GM10248 (cell line): ENCODE measurements around the gene SHBG.

ENCODE experiments used
- CTCF ChIA-PET: fragments of 300-600 bp; sonication (Branson Sonifier 250); formaldehyde crosslinking; extraction: SDS; loops from one replicate; lab custom pipeline; 2021; ENCODE audit warnings: antibody characterized with exemption; lab: Yijun Ruan, JAX
- POLR2A ChIA-PET: fragments of 350-650 bp; sonication (Branson Sonifier 250); formaldehyde crosslinking; extraction: SDS; loops from one replicate; lab custom pipeline; 2020; ENCODE audit warnings: antibody characterized with exemption; lab: Yijun Ruan, JAX
- DNase-seq: peaks from one replicate; pipeline ENCODE4 v3.0.0; 2012; ENCODE audit errors: extremely low spot score
- CTCF ChIP-seq: IDR thresholded peaks from 2 replicates; pipeline ENCODE4 v1.5.1; 2012; ENCODE audit warnings: mild to moderate bottlenecking, low read depth; ENCODE audit errors: extremely low read depth, missing control alignments, control extremely low read depth

The SHBG gene

GRCh38 chr17:7651665-7652387 is 21.9 kb downstream of the SHBG start:
- POLR2A ChIA-PET, result interaction anchor here (0.5 to 1.4 kb wide), 5 partner anchors 9 to 35 kb away, joined by 3 to 12 read pairs (median 3); partner anchors contain the start of gene TP53
- DNase-seq, result no peak
- TF ChIP-seq CTCF, result no peak
- CTCF ChIA-PET, result interaction anchor here (1.3 to 3.0 kb wide), 3 partner anchors 19 to 36 kb away, joined by 4 to 25 read pairs (median 19); partner anchors contain the start of genes TP53 and WRAP53

GRCh38 chr17:7652388-7653356 is 22.7 kb downstream of the SHBG start:
- POLR2A ChIA-PET, result interaction anchor here (0.5 to 0.9 kb wide), 2 partner anchors 8 to 35 kb away, joined by 3 to 5 read pairs; partner anchors contain the start of gene TP53

GRCh38 chr17:7654832-7655540 is 25.1 kb downstream of the SHBG start:
- no peak for DNase-seq
- CTCF ChIA-PET, result interaction anchor here (1.4 to 2.4 kb wide), 3 partner anchors 18 to 34 kb away, joined by 5 to 10 read pairs (median 5); partner anchors contain the start of gene WRAP53
- no peak for TF ChIP-seq CTCF
- POLR2A ChIA-PET, result interaction anchor here (0.6 to 1.1 kb wide), 3 partner anchors 25 to 517 kb away, joined by 3 to 6 read pairs (median 4); no protein-coding TSS in a partner anchor

More at GRCh38 chr17:7652388-7653356, 22.7 kb downstream of the SHBG start:
- CTCF ChIA-PET, result interaction anchor here (1.9 to 3.0 kb wide), 4 partner anchors 20 to 35 kb away, joined by 5 to 25 read pairs (median 14); partner anchors contain the start of genes TP53 and WRAP53
- no peak for TF ChIP-seq CTCF
- DNase-seq, result no peak

- CTCF ChIA-PET, result interaction anchor here (2.4 kb wide), 1 partner anchor 17 kb away, joined by 10 read pairs; no protein-coding TSS in a partner anchor
- no peak for TF ChIP-seq CTCF
- POLR2A ChIA-PET, result interaction anchor here (0.6 kb wide), 2 partner anchors 25 to 516 kb away, joined by 4 to 6 read pairs; no protein-coding TSS in a partner anchor
- DNase-seq, result no peak
Measured at GRCh38 chr17:7655541-7655840, 25.6 kb downstream of the SHBG start.

- ChIA-PET POLR2A (no interaction called here), CTCF (interaction anchor here (1.5 to 1.8 kb wide), 2 partner anchors 16 to 403 kb away, joined by 3 to 4 read pairs; no protein-coding TSS in a partner anchor)
- DNase-seq, result no peak
- TF ChIP-seq CTCF, result no peak
Measured at GRCh38 chr17:7656958-7657609, 27.1 kb downstream of the SHBG start.
